NB4 (cell line): ENCODE data around the gene SMYD3.

Source experiments
- DNase-seq: peaks from one replicate; pipeline ENCODE4 v3.0.0; 2010; ENCODE audit warnings: low read depth
- H3K4me3 ChIP-seq: one replicate; pipeline ENCODE4 v1.5.1; 2011; ENCODE audit warnings: mild to moderate bottlenecking, low read depth, low read length, moderate library complexity
- MYC ChIP-seq: IDR thresholded peaks from 2 replicates; pipeline ENCODE4 v1.6.1; 2011; ENCODE audit warnings: low read depth, low read length
- POLR2A ChIP-seq: IDR thresholded peaks from 2 replicates; pipeline ENCODE4 v1.6.1; 2011; ENCODE audit warnings: mild to moderate bottlenecking; ENCODE audit not compliant: insufficient read length; ENCODE audit errors: extremely low read depth
- TF ChIP-seq, protein P1 (sequence below): IDR thresholded peaks from 2 replicates; pipeline ENCODE4 v1.6.1; 2011; ENCODE audit warnings: low read depth, low read length
- TF ChIP-seq, protein P2 (sequence below): IDR thresholded peaks from one replicate; pipeline ENCODE4 v1.5.1; 2012; ENCODE audit warnings: low read depth, low read length

Gene SMYD3

GRCh38 chr1:245788886-245789285 lies 718.2 kb downstream of the SMYD3 start:
- TF ChIP-seq, protein P1, sequence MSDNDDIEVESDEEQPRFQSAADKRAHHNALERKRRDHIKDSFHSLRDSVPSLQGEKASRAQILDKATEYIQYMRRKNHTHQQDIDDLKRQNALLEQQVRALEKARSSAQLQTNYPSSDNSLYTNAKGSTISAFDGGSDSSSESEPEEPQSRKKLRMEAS, result no peak
- TF ChIP-seq MYC (no peak), POLR2A (no peak)
- TF ChIP-seq, protein P2, sequence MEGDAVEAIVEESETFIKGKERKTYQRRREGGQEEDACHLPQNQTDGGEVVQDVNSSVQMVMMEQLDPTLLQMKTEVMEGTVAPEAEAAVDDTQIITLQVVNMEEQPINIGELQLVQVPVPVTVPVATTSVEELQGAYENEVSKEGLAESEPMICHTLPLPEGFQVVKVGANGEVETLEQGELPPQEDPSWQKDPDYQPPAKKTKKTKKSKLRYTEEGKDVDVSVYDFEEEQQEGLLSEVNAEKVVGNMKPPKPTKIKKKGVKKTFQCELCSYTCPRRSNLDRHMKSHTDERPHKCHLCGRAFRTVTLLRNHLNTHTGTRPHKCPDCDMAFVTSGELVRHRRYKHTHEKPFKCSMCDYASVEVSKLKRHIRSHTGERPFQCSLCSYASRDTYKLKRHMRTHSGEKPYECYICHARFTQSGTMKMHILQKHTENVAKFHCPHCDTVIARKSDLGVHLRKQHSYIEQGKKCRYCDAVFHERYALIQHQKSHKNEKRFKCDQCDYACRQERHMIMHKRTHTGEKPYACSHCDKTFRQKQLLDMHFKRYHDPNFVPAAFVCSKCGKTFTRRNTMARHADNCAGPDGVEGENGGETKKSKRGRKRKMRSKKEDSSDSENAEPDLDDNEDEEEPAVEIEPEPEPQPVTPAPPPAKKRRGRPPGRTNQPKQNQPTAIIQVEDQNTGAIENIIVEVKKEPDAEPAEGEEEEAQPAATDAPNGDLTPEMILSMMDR, result no peak
- DNase-seq, result no peak
- no peak overlapping the region for H3K4me3 ChIP-seq

DNA sequence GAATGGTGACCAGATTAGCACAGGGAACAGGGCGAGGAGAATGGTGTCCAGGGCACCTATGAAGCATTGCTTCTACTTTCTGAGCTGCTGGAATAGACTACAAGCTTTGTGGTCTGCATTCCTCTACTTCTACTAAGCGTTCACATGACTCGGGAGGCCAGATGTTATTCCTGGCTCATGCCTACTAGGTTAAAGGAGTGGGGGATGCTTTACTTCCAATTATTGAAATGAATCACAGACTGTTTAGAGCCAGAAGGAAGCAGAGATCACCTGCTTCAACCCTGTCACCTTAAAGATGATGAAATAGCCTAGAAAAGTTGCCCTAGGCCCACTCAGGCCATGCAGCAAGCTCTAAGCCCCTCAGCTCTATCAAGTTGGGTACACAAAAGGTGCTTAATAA lies 718.8 kb downstream of the SMYD3 start:
- DNase-seq, result no peak
- TF ChIP-seq, protein P1, result no peak
- TF ChIP-seq POLR2A (no peak), MYC (no peak)
- TF ChIP-seq, protein P2, result no peak
- no peak overlapping the region for H3K4me3 ChIP-seq

DNA sequence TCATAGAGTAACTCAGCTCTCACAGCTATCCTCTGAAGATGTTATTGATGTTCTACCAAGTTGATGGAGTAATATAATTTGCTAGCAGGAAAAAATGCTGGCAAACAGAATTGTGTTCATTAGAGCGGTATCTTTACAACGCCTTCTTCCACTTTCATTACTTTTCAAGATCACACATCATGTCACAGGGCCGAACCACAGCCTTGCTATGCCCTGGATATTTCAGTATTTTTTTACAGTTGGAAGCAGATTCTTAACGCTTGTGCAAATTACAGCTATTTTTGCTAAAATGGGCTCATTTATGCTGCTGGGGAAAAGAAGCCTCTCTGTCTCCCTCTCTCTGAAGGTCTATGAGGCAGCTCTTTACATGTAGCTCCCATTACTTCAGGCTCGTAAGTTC lies 720.1 kb downstream of the SMYD3 start:
- DNase-seq, result no peak
- no peak for TF ChIP-seq POLR2A

DNA sequence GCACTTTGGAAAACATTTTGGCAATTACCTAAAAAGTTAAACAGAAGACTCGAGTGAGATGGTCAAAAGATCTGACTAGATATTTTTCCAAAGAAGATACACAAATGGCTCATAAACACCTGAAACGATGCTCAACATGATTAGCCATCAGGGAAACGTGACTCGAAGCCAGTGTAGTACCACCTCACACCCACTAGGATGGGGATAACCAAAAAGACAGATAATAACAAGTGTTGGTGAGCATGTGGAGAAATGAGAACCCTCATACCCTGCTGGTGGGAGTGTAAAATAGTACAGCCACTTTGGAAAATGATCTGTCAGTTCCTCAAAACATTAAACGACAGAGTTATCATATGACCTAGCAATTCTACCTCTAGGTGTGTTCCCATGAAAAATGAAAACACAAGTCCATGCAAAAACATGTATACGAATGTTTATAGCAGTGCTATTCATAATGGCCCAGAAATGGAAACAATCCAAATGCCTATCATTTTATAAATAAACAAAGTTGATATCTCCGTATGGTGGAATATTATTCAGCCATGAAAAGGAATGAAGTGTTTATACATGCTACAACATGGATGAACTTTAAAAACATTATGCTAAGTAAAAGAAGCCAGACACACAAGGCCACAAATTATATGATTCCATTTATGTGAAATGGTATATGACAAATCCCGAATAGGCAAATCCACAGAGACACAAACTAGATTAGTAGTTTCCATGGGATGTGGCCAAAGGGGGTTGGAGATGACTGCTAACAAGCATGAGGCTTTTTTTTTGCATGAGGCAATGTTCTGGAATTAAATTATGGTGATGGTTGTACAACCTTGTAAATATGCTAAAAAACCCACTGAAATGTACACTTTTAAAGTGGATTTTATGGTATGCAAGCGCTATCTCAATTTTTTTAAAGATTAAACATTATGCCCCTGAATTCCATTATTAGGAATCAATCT lies 727.0 kb downstream of the SMYD3 start:
- H3K4me3 ChIP-seq, result no peak overlapping the region
- DNase-seq, result no peak
- TF ChIP-seq, protein P2, result no peak
- no peak for TF ChIP-seq MYC
- no peak for TF ChIP-seq POLR2A
- TF ChIP-seq, protein P1, result no peak

More for the DNA sequence above, 720.1 kb downstream of the SMYD3 start:
- H3K4me3 ChIP-seq, result no peak overlapping the region

- H3K4me3 ChIP-seq, result no peak overlapping the region
- no peak for TF ChIP-seq MYC
- TF ChIP-seq, protein P2, result no peak
- TF ChIP-seq, protein P1, result no peak
- TF ChIP-seq POLR2A, result no peak
- no peak for DNase-seq
Observed at GRCh38 chr1:245777752-245778151, 729.3 kb downstream of the SMYD3 start.

DNA sequence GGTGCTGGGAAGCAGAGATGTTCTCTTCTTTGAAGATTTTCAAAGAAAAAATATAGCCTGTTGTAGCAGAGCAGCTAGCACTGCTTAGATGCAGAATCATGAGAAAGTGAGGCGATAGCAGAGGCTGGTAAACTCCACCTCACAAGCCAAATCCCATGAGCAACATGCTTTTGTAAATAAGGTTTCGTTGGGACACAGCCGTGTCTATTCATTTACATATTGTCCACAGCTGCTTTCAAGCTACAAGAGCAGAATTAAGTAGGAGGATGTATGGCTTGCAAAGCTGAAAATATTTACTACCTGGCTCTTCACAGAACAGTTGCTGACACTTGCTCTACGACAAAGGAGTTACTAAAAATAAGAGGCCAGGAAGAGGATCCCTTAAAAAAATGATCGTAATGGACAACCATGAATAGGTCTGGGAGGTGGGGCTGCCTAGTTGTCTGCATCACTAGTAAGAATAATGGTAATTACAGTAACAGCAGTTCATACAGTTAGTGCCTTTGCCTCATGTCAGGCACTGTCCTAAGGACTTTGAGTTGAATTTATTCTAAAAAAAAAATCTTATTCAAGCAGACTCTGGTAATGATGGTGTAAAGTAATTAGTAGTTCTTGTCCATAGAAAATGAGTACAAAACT lies 730.3 kb downstream of the SMYD3 start:
- TF ChIP-seq POLR2A (no peak), MYC (no peak)
- TF ChIP-seq, protein P2, result no peak
- no peak overlapping the region for H3K4me3 ChIP-seq
- DNase-seq, result no peak
